Measurements from ENCODE around the gene NRROS.

- TF ChIP-seq MTA3 (CRISPR knock-in tag; IDR thresholded peaks at IDR 0.05) (no peak), ZNF660 (CRISPR knock-in tag; IDR thresholded peaks at IDR 0.05; ENCODE audit: borderline replicate concordance, low read depth) (no peak), NFYB (CRISPR knock-in tag; IDR thresholded peaks at IDR 0.05) (no peak), ATF7-NPFF (CRISPR knock-in tag; IDR thresholded peaks at IDR 0.05; ENCODE audit: low read depth) (no peak), ZNF180 (CRISPR knock-in tag; IDR thresholded peaks at IDR 0.05; ENCODE audit: borderline replicate concordance, low read depth) (no peak), ZNF317 (CRISPR knock-in tag; IDR thresholded peaks at IDR 0.05) (no peak), TAF1 (CRISPR knock-in tag; IDR thresholded peaks at IDR 0.05) (no peak), ZNF331 (CRISPR knock-in tag; IDR thresholded peaks at IDR 0.05) (no peak)
- TF ChIP-seq, protein P1, sequence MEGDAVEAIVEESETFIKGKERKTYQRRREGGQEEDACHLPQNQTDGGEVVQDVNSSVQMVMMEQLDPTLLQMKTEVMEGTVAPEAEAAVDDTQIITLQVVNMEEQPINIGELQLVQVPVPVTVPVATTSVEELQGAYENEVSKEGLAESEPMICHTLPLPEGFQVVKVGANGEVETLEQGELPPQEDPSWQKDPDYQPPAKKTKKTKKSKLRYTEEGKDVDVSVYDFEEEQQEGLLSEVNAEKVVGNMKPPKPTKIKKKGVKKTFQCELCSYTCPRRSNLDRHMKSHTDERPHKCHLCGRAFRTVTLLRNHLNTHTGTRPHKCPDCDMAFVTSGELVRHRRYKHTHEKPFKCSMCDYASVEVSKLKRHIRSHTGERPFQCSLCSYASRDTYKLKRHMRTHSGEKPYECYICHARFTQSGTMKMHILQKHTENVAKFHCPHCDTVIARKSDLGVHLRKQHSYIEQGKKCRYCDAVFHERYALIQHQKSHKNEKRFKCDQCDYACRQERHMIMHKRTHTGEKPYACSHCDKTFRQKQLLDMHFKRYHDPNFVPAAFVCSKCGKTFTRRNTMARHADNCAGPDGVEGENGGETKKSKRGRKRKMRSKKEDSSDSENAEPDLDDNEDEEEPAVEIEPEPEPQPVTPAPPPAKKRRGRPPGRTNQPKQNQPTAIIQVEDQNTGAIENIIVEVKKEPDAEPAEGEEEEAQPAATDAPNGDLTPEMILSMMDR (CRISPR knock-in tag; IDR thresholded peaks at IDR 0.05) = no peak
- TF ChIP-seq, protein P2, sequence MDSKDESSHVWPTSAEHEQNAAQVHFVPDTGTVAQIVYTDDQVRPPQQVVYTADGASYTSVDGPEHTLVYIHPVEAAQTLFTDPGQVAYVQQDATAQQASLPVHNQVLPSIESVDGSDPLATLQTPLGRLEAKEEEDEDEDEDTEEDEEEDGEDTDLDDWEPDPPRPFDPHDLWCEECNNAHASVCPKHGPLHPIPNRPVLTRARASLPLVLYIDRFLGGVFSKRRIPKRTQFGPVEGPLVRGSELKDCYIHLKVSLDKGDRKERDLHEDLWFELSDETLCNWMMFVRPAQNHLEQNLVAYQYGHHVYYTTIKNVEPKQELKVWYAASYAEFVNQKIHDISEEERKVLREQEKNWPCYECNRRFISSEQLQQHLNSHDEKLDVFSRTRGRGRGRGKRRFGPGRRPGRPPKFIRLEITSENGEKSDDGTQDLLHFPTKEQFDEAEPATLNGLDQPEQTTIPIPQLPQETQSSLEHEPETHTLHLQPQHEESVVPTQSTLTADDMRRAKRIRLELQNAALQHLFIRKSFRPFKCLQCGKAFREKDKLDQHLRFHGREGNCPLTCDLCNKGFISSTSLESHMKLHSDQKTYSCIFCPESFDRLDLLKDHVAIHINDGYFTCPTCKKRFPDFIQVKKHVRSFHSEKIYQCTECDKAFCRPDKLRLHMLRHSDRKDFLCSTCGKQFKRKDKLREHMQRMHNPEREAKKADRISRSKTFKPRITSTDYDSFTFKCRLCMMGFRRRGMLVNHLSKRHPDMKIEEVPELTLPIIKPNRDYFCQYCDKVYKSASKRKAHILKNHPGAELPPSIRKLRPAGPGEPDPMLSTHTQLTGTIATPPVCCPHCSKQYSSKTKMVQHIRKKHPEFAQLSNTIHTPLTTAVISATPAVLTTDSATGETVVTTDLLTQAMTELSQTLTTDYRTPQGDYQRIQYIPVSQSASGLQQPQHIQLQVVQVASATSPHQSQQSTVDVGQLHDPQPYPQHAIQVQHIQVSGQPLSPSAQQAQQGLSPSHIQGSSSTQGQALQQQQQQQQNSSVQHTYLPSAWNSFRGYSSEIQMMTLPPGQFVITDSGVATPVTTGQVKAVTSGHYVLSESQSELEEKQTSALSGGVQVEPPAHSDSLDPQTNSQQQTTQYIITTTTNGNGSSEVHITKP (CRISPR knock-in tag; IDR thresholded peaks at IDR 0.05; ENCODE audit: low read depth) = no peak
Observed at GRCh38 chr3:196689941-196690660, 50.6 kb downstream of the NRROS start.

All from HepG2 (cell line).